ENCODE results near the gene SNX21.

- no peak for TF ChIP-seq CTCF (IDR thresholded peaks at IDR 0.05)
- TF ChIP-seq POLR2A (IDR thresholded peaks at IDR 0.05; ENCODE audit: low read depth): no peak
- TF ChIP-seq POLR2AphosphoS5 (IDR thresholded peaks at IDR 0.05): no peak
- no peak for TF ChIP-seq EP300 (IDR thresholded peaks at IDR 0.05)
Measured at GRCh38 chr20:45851501-45851900, 17.9 kb downstream of the SNX21 start.
